ENCODE data around the gene GLRX5.

Gene GLRX5

GRCh38 chr14:95534299-95535225 lies at the start of gene GLRX5:
Gene GLRX5, plus strand, starts transcription at chr14:95535050. Its CDS starts 40 bp downstream, at chr14:95535090.
- Histone ChIP-seq H3K4me1 (ENCODE audit: control insufficient read depth, insufficient read depth, low read length) (peaks cover 30% of the 10 kb centered on the region), H3K4me3 (ENCODE audit: low read depth, low read length) (peak within 1 kb of the TSS; percentile 96), H3K9me3 (ENCODE audit: control insufficient read depth, insufficient read depth, low read depth, low read length) (no peaks in the 10 kb centered on the region), H3K9ac (ENCODE audit: low read length) (peak within 1 kb of the TSS; percentile 85), H3K27ac (ENCODE audit: low read depth, low read length) (peak within 1 kb of the TSS; percentile 74), H3K27me3 (ENCODE audit: control insufficient read depth, insufficient read depth, low read length) (no peaks in the 10 kb centered on the region), H3K36me3 (ENCODE audit: control insufficient read depth, insufficient read depth, low read length) (peaks cover 18% of the 10 kb centered on the region)

- Histone ChIP-seq H3K4me3 (ENCODE audit: low read depth, low read length) (no peak overlapping the region), H3K27me3 (ENCODE audit: control insufficient read depth, insufficient read depth, low read length) (no peaks in the 10 kb centered on the region), H3K36me3 (ENCODE audit: control insufficient read depth, insufficient read depth, low read length) (no peaks in the 10 kb centered on the region), H3K4me1 (ENCODE audit: control insufficient read depth, insufficient read depth, low read length) (peaks cover 35% of the 10 kb centered on the region), H3K9me3 (ENCODE audit: control insufficient read depth, insufficient read depth, low read depth, low read length) (no peaks in the 10 kb centered on the region), H3K9ac (ENCODE audit: low read length) (no peak overlapping the region), H3K27ac (ENCODE audit: low read depth, low read length) (no peak overlapping the region)
These were observed 49.5 kb upstream of the GLRX5 start for GRCh38 chr14:95485222-95485819.

DNA sequence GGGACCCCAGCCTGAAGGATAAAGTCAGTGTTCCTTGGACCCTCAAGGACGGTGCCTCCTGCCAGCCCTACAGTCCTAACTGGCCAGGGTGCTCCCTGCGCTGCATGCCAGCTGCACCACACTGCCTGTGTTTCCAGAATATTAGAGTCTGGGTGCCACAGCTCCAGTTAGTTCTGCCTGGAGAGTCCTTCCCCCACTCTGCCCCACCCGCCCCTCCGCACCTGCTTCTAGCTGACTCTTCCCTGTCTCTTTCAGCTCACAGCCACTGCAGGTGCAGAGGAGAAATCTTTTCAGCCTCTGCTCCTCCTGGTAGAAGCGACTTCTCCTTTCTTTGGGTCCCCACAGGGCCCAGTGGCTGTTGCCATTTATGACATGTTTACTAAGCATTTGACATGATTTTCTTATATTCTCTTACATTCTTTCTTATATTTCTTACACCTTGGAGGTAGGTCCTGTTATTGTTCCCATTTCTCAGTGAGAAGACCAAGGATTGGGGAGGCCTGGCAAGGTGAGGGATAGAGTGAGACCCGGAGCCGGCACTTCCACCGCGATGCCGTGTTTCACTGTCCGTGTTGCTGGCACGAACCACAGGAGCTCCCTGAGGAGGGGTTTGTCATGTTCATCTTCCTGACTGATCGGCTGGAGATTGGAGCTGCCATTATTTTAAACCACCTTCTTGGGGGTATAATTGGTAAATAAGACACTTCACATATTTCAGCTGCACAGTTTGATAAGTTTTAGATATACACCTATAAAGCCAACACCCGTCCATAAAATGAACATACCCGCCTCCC lies 47.8 kb upstream of the GLRX5 start:
- H3K27ac ChIP-seq (ENCODE audit: low read depth, low read length), result no peak overlapping the region
- no peaks in the 10 kb centered on the region for H3K27me3 ChIP-seq (ENCODE audit: control insufficient read depth, insufficient read depth, low read length)
- H3K36me3 ChIP-seq (ENCODE audit: control insufficient read depth, insufficient read depth, low read length), result no peaks in the 10 kb centered on the region
- H3K9me3 ChIP-seq (ENCODE audit: control insufficient read depth, insufficient read depth, low read depth, low read length), result peaks cover 2% of the 10 kb centered on the region; the same call in 1 of the 2 replicates
- peaks cover 24% of the 10 kb centered on the region for H3K4me1 ChIP-seq (ENCODE audit: control insufficient read depth, insufficient read depth, low read length)
- H3K9ac ChIP-seq (ENCODE audit: low read length), result no peak overlapping the region
- H3K4me3 ChIP-seq (ENCODE audit: low read depth, low read length), result no peak overlapping the region

DNA sequence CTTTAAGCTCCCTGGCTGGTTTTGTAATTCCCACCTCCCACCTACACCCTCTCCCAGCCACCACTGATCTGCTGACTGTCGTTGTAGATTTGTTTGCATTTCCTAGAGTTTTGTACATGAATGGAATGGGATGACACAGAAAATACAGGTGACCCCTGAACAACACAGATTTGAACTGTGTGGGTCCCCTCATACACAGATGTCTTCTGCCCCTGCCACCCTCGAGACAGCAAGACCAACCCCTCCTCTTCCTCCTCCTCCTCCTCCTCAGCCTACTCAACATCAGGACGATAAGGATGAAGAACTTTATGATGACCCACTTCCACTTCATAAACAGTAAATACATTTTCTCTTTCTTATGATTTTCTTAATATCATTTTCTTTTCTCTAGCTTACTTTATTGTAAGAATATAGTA lies 47.2 kb upstream of the GLRX5 start:
- no peaks in the 10 kb centered on the region for H3K36me3 ChIP-seq (ENCODE audit: control insufficient read depth, insufficient read depth, low read length)
- peaks cover 23% of the 10 kb centered on the region for H3K4me1 ChIP-seq (ENCODE audit: control insufficient read depth, insufficient read depth, low read length)
- H3K4me3 ChIP-seq (ENCODE audit: low read depth, low read length), result no peak overlapping the region
- no peak overlapping the region for H3K9ac ChIP-seq (ENCODE audit: low read length)
- no peaks in the 10 kb centered on the region for H3K27me3 ChIP-seq (ENCODE audit: control insufficient read depth, insufficient read depth, low read length)
- H3K27ac ChIP-seq (ENCODE audit: low read depth, low read length), result no peak overlapping the region
- H3K9me3 ChIP-seq (ENCODE audit: control insufficient read depth, insufficient read depth, low read depth, low read length), result peaks cover 2% of the 10 kb centered on the region; the same call in 1 of the 2 replicates

- no peak overlapping the region for H3K9ac ChIP-seq (ENCODE audit: low read length)
- no peak overlapping the region for H3K4me3 ChIP-seq (ENCODE audit: low read depth, low read length)
- peaks cover 2% of the 10 kb centered on the region; the same call in 1 of the 2 replicates for H3K9me3 ChIP-seq (ENCODE audit: control insufficient read depth, insufficient read depth, low read depth, low read length)
- H3K36me3 ChIP-seq (ENCODE audit: control insufficient read depth, insufficient read depth, low read length), result no peaks in the 10 kb centered on the region
- H3K4me1 ChIP-seq (ENCODE audit: control insufficient read depth, insufficient read depth, low read length), result peaks cover 14% of the 10 kb centered on the region
- H3K27me3 ChIP-seq (ENCODE audit: control insufficient read depth, insufficient read depth, low read length), result no peaks in the 10 kb centered on the region
- no peak overlapping the region for H3K27ac ChIP-seq (ENCODE audit: low read depth, low read length)
These were observed 46.3 kb upstream of the GLRX5 start for GRCh38 chr14:95488376-95489213.

DNA sequence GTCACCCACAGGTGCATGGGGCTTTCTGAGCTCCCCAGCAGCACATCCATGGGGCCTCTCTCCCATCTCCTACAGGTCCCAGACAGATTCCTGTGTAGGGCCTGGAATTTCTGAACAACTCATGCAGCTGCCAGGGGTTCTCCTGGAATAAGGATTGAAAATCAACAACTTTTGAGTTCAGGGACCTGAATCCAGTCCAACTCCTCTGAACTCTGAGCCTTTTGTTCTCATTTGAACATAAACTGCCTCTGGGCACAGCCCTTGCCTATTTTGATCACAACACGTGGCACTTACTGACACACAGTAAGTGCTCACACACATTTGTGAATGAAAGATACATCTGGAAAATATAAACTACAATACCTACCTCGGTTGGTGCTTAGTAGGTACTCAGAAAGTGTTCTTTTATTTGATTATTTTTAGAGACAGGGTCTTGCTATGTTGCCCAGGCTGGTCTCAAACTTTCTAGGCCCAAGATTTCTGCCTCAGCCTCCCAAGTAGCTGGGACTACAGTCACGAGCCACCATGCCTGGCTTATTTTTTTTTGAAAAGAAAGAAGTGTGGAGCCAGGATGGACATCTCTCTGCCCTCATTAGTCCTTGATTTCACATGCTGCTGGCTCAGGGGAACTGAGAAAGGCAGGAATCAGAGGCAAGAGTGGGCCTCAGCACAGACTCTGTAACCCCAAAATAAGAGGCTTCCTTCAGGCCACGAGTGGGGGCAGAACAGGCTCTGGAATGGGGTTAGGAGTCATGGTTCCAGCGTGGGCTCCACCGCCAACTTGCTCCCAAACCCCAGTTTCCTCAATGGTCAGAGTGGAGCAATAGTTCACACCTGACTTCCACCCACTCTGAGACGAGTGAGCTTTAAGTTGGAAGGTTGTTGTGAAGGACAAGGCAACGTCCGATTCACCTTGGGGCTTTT lies 45.4 kb upstream of the GLRX5 start:
- H3K36me3 ChIP-seq (ENCODE audit: control insufficient read depth, insufficient read depth, low read length), result no peaks in the 10 kb centered on the region
- no peak overlapping the region for H3K27ac ChIP-seq (ENCODE audit: low read depth, low read length)
- H3K27me3 ChIP-seq (ENCODE audit: control insufficient read depth, insufficient read depth, low read length), result no peaks in the 10 kb centered on the region
- H3K4me3 ChIP-seq (ENCODE audit: low read depth, low read length), result no peak overlapping the region
- peaks cover 12% of the 10 kb centered on the region for H3K4me1 ChIP-seq (ENCODE audit: control insufficient read depth, insufficient read depth, low read length)
- no peak overlapping the region for H3K9ac ChIP-seq (ENCODE audit: low read length)
- H3K9me3 ChIP-seq (ENCODE audit: control insufficient read depth, insufficient read depth, low read depth, low read length), result peaks cover 2% of the 10 kb centered on the region; the same call in 1 of the 2 replicates

GRCh38 chr14:95490138-95490509 lies 44.7 kb upstream of the GLRX5 start:
- no peaks in the 10 kb centered on the region for H3K27me3 ChIP-seq (ENCODE audit: control insufficient read depth, insufficient read depth, low read length)
- no peak overlapping the region for H3K9ac ChIP-seq (ENCODE audit: low read length)
- H3K27ac ChIP-seq (ENCODE audit: low read depth, low read length), result no peak overlapping the region
- H3K4me3 ChIP-seq (ENCODE audit: low read depth, low read length), result no peak overlapping the region
- H3K9me3 ChIP-seq (ENCODE audit: control insufficient read depth, insufficient read depth, low read depth, low read length), result peaks cover 2% of the 10 kb centered on the region; the same call in 1 of the 2 replicates
- peaks cover 6% of the 10 kb centered on the region for H3K4me1 ChIP-seq (ENCODE audit: control insufficient read depth, insufficient read depth, low read length)
- no peaks in the 10 kb centered on the region for H3K36me3 ChIP-seq (ENCODE audit: control insufficient read depth, insufficient read depth, low read length)

DNA sequence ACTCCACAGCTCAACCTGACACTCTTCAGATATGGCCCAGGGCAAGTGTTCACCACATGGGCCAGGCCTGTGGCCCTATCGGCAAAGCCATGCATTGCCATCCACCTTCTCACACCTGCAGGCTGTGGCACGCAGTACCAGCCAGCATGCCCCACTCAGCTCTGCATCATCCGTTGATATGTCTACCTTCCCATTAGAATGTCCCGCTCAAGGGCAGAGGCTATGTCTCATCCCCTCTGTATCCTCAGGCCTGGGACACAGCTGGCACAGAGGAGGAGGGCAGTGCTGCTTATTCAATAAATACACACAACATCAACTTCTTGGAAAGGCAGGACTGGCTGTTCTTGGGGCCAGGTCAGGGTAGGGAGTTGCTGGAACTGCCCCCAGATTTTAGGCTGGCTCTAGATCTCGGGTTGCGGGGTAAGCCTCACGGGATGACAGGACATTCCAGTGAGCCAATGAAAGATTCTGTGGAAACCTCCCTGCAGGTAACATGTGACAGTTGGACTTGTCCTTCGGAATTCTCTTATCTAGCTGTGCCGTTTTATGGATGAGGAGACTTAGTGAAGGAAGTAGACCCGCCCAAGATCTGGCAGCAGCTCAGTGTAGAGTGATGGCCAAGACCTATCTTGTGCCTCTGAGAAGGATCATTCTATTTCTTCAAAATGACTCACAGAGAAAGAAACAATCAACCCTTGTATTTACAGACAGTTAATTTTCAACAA lies 44.0 kb upstream of the GLRX5 start:
- Histone ChIP-seq H3K9me3 (ENCODE audit: control insufficient read depth, insufficient read depth, low read depth, low read length) (peaks cover 2% of the 10 kb centered on the region; the same call in 1 of the 2 replicates), H3K9ac (ENCODE audit: low read length) (no peak overlapping the region), H3K27me3 (ENCODE audit: control insufficient read depth, insufficient read depth, low read length) (no peaks in the 10 kb centered on the region), H3K36me3 (ENCODE audit: control insufficient read depth, insufficient read depth, low read length) (no peaks in the 10 kb centered on the region), H3K4me3 (ENCODE audit: low read depth, low read length) (no peak overlapping the region), H3K4me1 (ENCODE audit: control insufficient read depth, insufficient read depth, low read length) (no peaks in the 10 kb centered on the region; the same call in 1 of the 2 replicates), H3K27ac (ENCODE audit: low read depth, low read length) (no peak overlapping the region)

- no peak overlapping the region for H3K9ac ChIP-seq (ENCODE audit: low read length)
- H3K4me3 ChIP-seq (ENCODE audit: low read depth, low read length), result no peak overlapping the region
- H3K36me3 ChIP-seq (ENCODE audit: control insufficient read depth, insufficient read depth, low read length), result no peaks in the 10 kb centered on the region
- H3K27me3 ChIP-seq (ENCODE audit: control insufficient read depth, insufficient read depth, low read length), result no peaks in the 10 kb centered on the region
- no peak overlapping the region for H3K27ac ChIP-seq (ENCODE audit: low read depth, low read length)
- H3K9me3 ChIP-seq (ENCODE audit: control insufficient read depth, insufficient read depth, low read depth, low read length), result peaks cover 2% of the 10 kb centered on the region; the same call in 1 of the 2 replicates
- H3K4me1 ChIP-seq (ENCODE audit: control insufficient read depth, insufficient read depth, low read length), result peaks cover 4% of the 10 kb centered on the region; the same call in 1 of the 2 replicates
These were observed 42.8 kb upstream of the GLRX5 start for GRCh38 chr14:95491936-95492608.
